ENCODE measurements around the gene MXD3.

DNA sequence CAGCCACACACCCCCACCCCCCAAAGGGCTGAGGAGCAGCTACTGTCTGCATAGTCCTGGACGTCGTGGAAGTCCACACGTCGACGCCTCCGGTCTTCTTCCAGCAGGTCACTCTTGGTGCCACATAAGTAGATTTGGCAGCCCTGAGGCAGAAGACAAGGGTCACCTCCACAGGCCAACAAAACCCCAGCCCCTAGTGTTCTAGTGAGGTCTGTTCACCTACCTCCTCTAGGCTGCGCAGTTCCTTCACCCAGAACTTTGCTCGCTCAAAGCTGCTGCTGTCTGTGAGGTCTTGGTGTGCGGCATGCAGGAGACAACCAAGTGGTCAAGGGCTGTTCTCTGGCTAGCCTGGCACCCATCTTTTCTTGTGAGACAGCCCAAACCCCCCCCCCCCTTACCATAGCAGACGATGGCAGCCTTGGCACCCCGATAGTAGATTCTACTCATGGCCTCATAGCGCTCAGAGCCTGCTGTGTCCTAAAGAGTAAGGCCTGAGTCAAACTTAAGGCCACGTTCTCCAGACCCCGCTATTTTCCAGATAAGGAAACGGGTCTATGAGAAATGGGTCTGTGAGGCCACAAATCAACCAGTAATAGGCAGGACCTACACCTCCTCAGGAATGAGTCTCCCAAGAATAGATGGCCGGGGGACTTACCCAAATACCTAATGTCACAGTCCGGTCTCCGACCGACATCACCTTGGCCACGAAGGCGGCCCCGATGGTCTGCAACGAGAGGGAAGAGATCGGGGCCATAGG, 9.2 kb downstream of the MXD3 start:
- TF ChIP-seq, protein P1, sequence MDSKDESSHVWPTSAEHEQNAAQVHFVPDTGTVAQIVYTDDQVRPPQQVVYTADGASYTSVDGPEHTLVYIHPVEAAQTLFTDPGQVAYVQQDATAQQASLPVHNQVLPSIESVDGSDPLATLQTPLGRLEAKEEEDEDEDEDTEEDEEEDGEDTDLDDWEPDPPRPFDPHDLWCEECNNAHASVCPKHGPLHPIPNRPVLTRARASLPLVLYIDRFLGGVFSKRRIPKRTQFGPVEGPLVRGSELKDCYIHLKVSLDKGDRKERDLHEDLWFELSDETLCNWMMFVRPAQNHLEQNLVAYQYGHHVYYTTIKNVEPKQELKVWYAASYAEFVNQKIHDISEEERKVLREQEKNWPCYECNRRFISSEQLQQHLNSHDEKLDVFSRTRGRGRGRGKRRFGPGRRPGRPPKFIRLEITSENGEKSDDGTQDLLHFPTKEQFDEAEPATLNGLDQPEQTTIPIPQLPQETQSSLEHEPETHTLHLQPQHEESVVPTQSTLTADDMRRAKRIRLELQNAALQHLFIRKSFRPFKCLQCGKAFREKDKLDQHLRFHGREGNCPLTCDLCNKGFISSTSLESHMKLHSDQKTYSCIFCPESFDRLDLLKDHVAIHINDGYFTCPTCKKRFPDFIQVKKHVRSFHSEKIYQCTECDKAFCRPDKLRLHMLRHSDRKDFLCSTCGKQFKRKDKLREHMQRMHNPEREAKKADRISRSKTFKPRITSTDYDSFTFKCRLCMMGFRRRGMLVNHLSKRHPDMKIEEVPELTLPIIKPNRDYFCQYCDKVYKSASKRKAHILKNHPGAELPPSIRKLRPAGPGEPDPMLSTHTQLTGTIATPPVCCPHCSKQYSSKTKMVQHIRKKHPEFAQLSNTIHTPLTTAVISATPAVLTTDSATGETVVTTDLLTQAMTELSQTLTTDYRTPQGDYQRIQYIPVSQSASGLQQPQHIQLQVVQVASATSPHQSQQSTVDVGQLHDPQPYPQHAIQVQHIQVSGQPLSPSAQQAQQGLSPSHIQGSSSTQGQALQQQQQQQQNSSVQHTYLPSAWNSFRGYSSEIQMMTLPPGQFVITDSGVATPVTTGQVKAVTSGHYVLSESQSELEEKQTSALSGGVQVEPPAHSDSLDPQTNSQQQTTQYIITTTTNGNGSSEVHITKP (tag by site-specific recombination; IDR thresholded peaks at IDR 0.05), result no peak
- TF ChIP-seq ZNF830 (tag by site-specific recombination; IDR thresholded peaks at IDR 0.05; ENCODE audit: low read depth), result no peak
